ENCODE data around the gene YWHAG.
A peak's percentile ranks its signal among the peaks of the same experiment; 100 is the strongest.

The YWHAG gene

DNA sequence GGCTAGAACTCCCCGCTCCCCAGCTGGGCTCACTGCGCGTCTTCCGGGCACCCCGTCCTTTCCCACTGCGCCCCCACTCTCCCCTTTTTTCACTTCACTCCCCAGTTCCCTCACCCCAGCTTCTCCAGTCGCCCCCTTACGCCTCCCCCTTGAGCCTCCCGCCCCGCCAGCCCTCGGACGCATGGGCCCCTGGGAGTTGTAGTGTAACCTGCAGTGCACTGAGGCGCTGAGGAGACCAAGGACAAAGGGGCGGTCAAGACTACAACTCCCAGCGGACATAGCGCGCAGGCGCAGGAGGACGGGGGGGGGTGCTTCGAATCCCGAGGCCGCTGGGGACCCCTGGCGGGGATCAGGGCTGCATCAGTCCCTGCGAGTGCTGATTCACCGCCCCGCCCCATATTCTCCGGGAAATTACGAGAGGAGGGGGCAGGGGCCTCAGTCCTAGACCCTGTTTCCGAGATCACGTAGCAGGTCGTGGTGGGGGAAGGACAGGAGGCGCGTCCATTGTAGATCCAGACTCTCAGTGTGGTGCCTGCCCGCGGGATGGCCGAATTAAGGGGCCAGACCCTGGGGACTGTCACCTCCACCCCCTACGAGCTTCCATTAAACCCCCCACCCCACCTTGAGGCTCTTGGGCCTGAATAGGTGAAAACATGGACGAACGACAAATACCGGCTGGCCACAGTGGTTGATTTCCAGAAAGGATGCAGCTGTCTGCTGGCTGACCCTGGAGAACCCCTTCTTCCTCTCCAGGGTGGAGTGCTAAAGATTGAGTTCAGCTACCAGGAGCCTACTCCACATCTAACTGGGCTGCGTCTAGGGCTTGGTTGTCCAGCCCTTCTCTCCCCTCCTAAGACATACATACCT is 553 bp upstream of the YWHAG start:
- H3K9me3 ChIP-seq (ENCODE audit: low read length) = 0 out of 2 replicates have a peak, but pooled peaks cover 3% of the 10 kb centered on the region
- peaks cover 32% of the 10 kb centered on the region for H3K4me1 ChIP-seq (ENCODE audit: insufficient read depth, low read length, severe bottlenecking)
- peaks cover 38% of the 10 kb centered on the region for H3K36me3 ChIP-seq (ENCODE audit: insufficient read depth, low read length)
- H3K9me2 ChIP-seq (ENCODE audit: low read depth, low read length) = no peaks in the 10 kb centered on the region
- peak overlapping the region; percentile 23 for H2AFZ ChIP-seq (ENCODE audit: low read length)
- H4K20me1 ChIP-seq (ENCODE audit: insufficient read depth, low read length) = no peaks in the 10 kb centered on the region; the same call in 1 of the 2 replicates
- H3K9ac ChIP-seq (ENCODE audit: low read length) = peak overlapping the region; percentile 96
- H3K27ac ChIP-seq (ENCODE audit: low read depth, low read length, poor library complexity, severe bottlenecking) = peak overlapping the region; percentile 53
- peak overlapping the region; percentile 78 for H3K4me2 ChIP-seq (ENCODE audit: low read length)
- peaks cover 43% of the 10 kb centered on the region for H3K79me2 ChIP-seq (ENCODE audit: insufficient read depth, low read length)
- H3F3A ChIP-seq (ENCODE audit: insufficient read depth, low read length) = no peaks in the 10 kb centered on the region
- peak overlapping the region; percentile 96 for H3K4me3 ChIP-seq (ENCODE audit: low read depth, low read length, poor library complexity, severe bottlenecking)
- TF ChIP-seq EZH2 (IDR thresholded peaks at IDR 0.05; ENCODE audit: borderline replicate concordance, low read length) = no peak
- TF ChIP-seq, protein P1, sequence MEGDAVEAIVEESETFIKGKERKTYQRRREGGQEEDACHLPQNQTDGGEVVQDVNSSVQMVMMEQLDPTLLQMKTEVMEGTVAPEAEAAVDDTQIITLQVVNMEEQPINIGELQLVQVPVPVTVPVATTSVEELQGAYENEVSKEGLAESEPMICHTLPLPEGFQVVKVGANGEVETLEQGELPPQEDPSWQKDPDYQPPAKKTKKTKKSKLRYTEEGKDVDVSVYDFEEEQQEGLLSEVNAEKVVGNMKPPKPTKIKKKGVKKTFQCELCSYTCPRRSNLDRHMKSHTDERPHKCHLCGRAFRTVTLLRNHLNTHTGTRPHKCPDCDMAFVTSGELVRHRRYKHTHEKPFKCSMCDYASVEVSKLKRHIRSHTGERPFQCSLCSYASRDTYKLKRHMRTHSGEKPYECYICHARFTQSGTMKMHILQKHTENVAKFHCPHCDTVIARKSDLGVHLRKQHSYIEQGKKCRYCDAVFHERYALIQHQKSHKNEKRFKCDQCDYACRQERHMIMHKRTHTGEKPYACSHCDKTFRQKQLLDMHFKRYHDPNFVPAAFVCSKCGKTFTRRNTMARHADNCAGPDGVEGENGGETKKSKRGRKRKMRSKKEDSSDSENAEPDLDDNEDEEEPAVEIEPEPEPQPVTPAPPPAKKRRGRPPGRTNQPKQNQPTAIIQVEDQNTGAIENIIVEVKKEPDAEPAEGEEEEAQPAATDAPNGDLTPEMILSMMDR (IDR thresholded peaks at IDR 0.05; ENCODE audit: low read length) = peak; percentile 89
- no peaks in the 10 kb centered on the region for H3K27me3 ChIP-seq (ENCODE audit: insufficient read depth, low read length)

DNA sequence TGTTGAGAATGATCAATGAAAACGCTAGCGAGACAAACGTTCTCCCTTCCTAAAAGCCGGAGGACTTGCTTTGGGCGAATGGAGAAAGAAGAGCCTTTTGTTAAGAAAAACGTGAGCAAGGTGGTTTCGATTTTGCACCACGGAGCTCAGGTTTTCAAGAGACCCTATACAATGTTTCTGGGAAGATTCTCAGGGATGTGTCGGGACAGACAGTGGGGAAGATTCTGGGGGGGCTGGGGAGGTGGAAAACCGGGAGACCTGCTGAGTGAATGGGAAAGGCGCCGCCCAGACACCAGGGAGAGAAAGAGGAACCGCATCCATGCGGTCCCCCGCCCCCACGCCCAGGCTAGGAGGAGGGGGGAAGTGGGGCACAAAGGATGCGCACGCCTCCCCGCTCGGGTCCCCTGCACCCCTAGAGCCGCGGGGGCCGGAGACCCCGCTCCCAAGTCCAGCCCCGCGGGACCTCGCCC is 745 bp downstream of the YWHAG start:
- no peaks in the 10 kb centered on the region for H3F3A ChIP-seq (ENCODE audit: insufficient read depth, low read length)
- H3K9me2 ChIP-seq (ENCODE audit: low read depth, low read length) = no peaks in the 10 kb centered on the region
- no peaks in the 10 kb centered on the region; the same call in 1 of the 2 replicates for H4K20me1 ChIP-seq (ENCODE audit: insufficient read depth, low read length)
- peak overlapping the region; percentile 96 for H3K9ac ChIP-seq (ENCODE audit: low read length)
- peaks cover 56% of the 10 kb centered on the region for H3K79me2 ChIP-seq (ENCODE audit: insufficient read depth, low read length)
- H3K9me3 ChIP-seq (ENCODE audit: low read length) = 0 out of 2 replicates have a peak, but pooled peaks cover 3% of the 10 kb centered on the region
- H3K27me3 ChIP-seq (ENCODE audit: insufficient read depth, low read length) = no peaks in the 10 kb centered on the region
- H3K4me3 ChIP-seq (ENCODE audit: low read depth, low read length, poor library complexity, severe bottlenecking) = peak overlapping the region; percentile 96
- peaks cover 31% of the 10 kb centered on the region for H3K4me1 ChIP-seq (ENCODE audit: insufficient read depth, low read length, severe bottlenecking)
- no peak overlapping the region for H2AFZ ChIP-seq (ENCODE audit: low read length)
- peak overlapping the region; percentile 47 for H3K27ac ChIP-seq (ENCODE audit: low read depth, low read length, poor library complexity, severe bottlenecking)
- peaks cover 50% of the 10 kb centered on the region for H3K36me3 ChIP-seq (ENCODE audit: insufficient read depth, low read length)
- H3K4me2 ChIP-seq (ENCODE audit: low read length) = peak overlapping the region; percentile 78
- no peak for TF ChIP-seq EZH2 (IDR thresholded peaks at IDR 0.05; ENCODE audit: borderline replicate concordance, low read length)
- TF ChIP-seq, protein P1 (IDR thresholded peaks at IDR 0.05; ENCODE audit: low read length) = no peak

DNA sequence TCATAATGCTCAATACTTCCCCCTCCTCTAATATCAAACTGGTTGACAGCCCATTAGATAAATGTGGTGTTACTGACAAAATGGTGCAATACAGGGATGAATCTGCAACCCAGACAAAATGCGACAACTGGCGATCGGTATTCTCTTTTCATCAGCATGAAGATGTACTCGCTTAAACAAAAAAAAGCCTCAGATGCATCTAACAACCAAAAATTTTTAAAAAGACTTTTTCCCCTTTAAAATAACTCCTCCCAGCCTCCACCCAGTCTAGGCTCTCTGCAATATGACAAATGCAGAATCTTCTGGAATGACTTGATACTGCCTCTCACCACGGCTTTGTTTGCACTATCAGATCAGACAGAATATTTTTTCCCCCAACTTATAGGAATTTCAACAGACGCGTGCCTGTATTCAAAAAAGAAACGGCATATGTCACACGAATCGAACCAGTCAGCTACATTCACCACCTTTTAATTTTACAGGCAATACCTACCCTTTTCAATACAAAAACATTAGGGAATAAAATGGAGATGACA is 1.2 kb downstream of the YWHAG start:
- Histone ChIP-seq H2AFZ (ENCODE audit: low read length) (no peak overlapping the region), H3K9ac (ENCODE audit: low read length) (peak overlapping the region; percentile 96), H3K9me2 (ENCODE audit: low read depth, low read length) (no peaks in the 10 kb centered on the region), H3K4me1 (ENCODE audit: insufficient read depth, low read length, severe bottlenecking) (peaks cover 31% of the 10 kb centered on the region), H3K79me2 (ENCODE audit: insufficient read depth, low read length) (peaks cover 61% of the 10 kb centered on the region), H3K9me3 (ENCODE audit: low read length) (0 out of 2 replicates have a peak, but pooled peaks cover 3% of the 10 kb centered on the region), H3F3A (ENCODE audit: insufficient read depth, low read length) (no peaks in the 10 kb centered on the region), H3K36me3 (ENCODE audit: insufficient read depth, low read length) (peaks cover 55% of the 10 kb centered on the region), H4K20me1 (ENCODE audit: insufficient read depth, low read length) (no peaks in the 10 kb centered on the region; the same call in 1 of the 2 replicates), H3K4me2 (ENCODE audit: low read length) (peak overlapping the region; percentile 78), H3K4me3 (ENCODE audit: low read depth, low read length, poor library complexity, severe bottlenecking) (peak overlapping the region; percentile 96), H3K27ac (ENCODE audit: low read depth, low read length, poor library complexity, severe bottlenecking) (peak overlapping the region; percentile 47), H3K27me3 (ENCODE audit: insufficient read depth, low read length) (no peaks in the 10 kb centered on the region)
- TF ChIP-seq, protein P1 (IDR thresholded peaks at IDR 0.05; ENCODE audit: low read length) = no peak
- no peak for TF ChIP-seq EZH2 (IDR thresholded peaks at IDR 0.05; ENCODE audit: borderline replicate concordance, low read length)
